Measurements from ENCODE around the gene ADAM11.
"Not testable (repeated sequence)": the region's sequence is repeated elsewhere in the genome, so short reads cannot be mapped to it uniquely, and the experiment has no call there.

The ADAM11 gene

GRCh38 chr17:44758414-44759085 lies at the start of gene ADAM11:
Gene ADAM11 (plus strand): TSS chr17:44758988. CDS start chr17:44759200, 212 bp downstream.
- no peak for DNase-seq (ENCODE audit: low read depth in 2 of 2)

- DNase-seq (ENCODE audit: low read depth in 2 of 2): no peak
Measured at GRCh38 chr17:44719444-44719843, 39.3 kb upstream of the ADAM11 start.

- no peak for DNase-seq (ENCODE audit: low read depth in 2 of 2)
Measured at GRCh38 chr17:44722254-44722653, 36.5 kb upstream of the ADAM11 start.

GRCh38 chr17:44726121-44726520 lies 32.7 kb upstream of the ADAM11 start:
- DNase-seq (ENCODE audit: low read depth in 2 of 2): not testable (repeated sequence)

- no peak for DNase-seq (ENCODE audit: low read depth in 2 of 2)
Measured at GRCh38 chr17:44733753-44734152, 25.0 kb upstream of the ADAM11 start.

- DNase-seq (ENCODE audit: low read depth in 2 of 2): no peak
Measured at GRCh38 chr17:44734272-44734671, 24.5 kb upstream of the ADAM11 start.

- no peak for DNase-seq (ENCODE audit: low read depth in 2 of 2)
Measured at GRCh38 chr17:44736551-44737240, 22.1 kb upstream of the ADAM11 start.

- DNase-seq (ENCODE audit: low read depth in 2 of 2): no peak
Measured at GRCh38 chr17:44738214-44738906, 20.4 kb upstream of the ADAM11 start.

GRCh38 chr17:44741316-44741715 lies 17.5 kb upstream of the ADAM11 start:
- DNase-seq (ENCODE audit: low read depth in 2 of 2): no peak

- no peak for DNase-seq (ENCODE audit: low read depth in 2 of 2)
Measured at GRCh38 chr17:44745301-44745700, 13.5 kb upstream of the ADAM11 start.

- DNase-seq (ENCODE audit: low read depth in 2 of 2): not testable (repeated sequence)
Measured at GRCh38 chr17:44745738-44746137, 13.1 kb upstream of the ADAM11 start.

- no peak for DNase-seq (ENCODE audit: low read depth in 2 of 2)
Measured at GRCh38 chr17:44747566-44747965, 11.2 kb upstream of the ADAM11 start.

GRCh38 chr17:44749076-44749979 lies 9.5 kb upstream of the ADAM11 start:
- no peak for DNase-seq (ENCODE audit: low read depth in 2 of 2)

- DNase-seq (ENCODE audit: low read depth in 2 of 2): no peak
Measured at GRCh38 chr17:44749980-44750318, 8.8 kb upstream of the ADAM11 start.

GRCh38 chr17:44751331-44751730 lies 7.5 kb upstream of the ADAM11 start:
- no peak for DNase-seq (ENCODE audit: low read depth in 2 of 2)

GRCh38 chr17:44751806-44752205 lies 7.0 kb upstream of the ADAM11 start:
- DNase-seq (ENCODE audit: low read depth in 2 of 2): no peak

- no peak for DNase-seq (ENCODE audit: low read depth in 2 of 2)
Measured at GRCh38 chr17:44752953-44753861, 5.6 kb upstream of the ADAM11 start.

GRCh38 chr17:44754276-44754675 lies 4.5 kb upstream of the ADAM11 start:
- no peak for DNase-seq (ENCODE audit: low read depth in 2 of 2)

GRCh38 chr17:44755180-44755579 lies 3.6 kb upstream of the ADAM11 start:
- not testable (repeated sequence) for DNase-seq (ENCODE audit: low read depth in 2 of 2)

- no peak for DNase-seq (ENCODE audit: low read depth in 2 of 2)
Measured at GRCh38 chr17:44757045-44757917, 1.5 kb upstream of the ADAM11 start.

Measured in stimulated activated CD8-positive, alpha-beta memory T cell treated with anti-CD3 and anti-CD28 coated beads, Interleukin-2, amount 100 ng/mL, for 48 hours (primary cell).